Measurements from ENCODE around the gene CYP4F11. TPM values are rescaled to one million over a fixed set of nuclear protein-coding genes. Genes with fewer than 3 reads are reported as not detected.
"Not testable (repeated sequence)": the region's sequence is repeated elsewhere in the genome, so short reads cannot be mapped to it uniquely, and the experiment has no call there.

Gene CYP4F11
- total RNA-seq, 1 donor from 2014 or later, result not detected

- DNase-seq (ENCODE audit: low read depth in 2 of 2), result no peak
These were observed 10.6 kb downstream of the CYP4F11 start for GRCh38 chr19:15923702-15924101.

- DNase-seq (ENCODE audit: low read depth in 2 of 2), result no peak
These were observed 12.3 kb downstream of the CYP4F11 start for GRCh38 chr19:15922021-15922420.

- no peak for DNase-seq (ENCODE audit: low read depth in 2 of 2)
These were observed 15.1 kb downstream of the CYP4F11 start for GRCh38 chr19:15919243-15919642.

GRCh38 chr19:15915109-15915508, 19.2 kb downstream of the CYP4F11 start:
- DNase-seq (ENCODE audit: low read depth in 2 of 2), result no peak

GRCh38 chr19:15913830-15914229, 20.5 kb downstream of the CYP4F11 start:
- DNase-seq (ENCODE audit: low read depth in 2 of 2), result no peak

GRCh38 chr19:15913384-15913783, 20.9 kb downstream of the CYP4F11 start:
- no peak for DNase-seq (ENCODE audit: low read depth in 2 of 2)

GRCh38 chr19:15911599-15912235, 22.6 kb downstream of the CYP4F11 start:
- DNase-seq (ENCODE audit: low read depth in 2 of 2), result no peak

- no peak for DNase-seq (ENCODE audit: low read depth in 2 of 2)
These were observed 29.3 kb downstream of the CYP4F11 start for GRCh38 chr19:15905026-15905425.

- not testable (repeated sequence) for DNase-seq (ENCODE audit: low read depth in 2 of 2)
These were observed 31.4 kb downstream of the CYP4F11 start for GRCh38 chr19:15902898-15903297.

GRCh38 chr19:15902254-15902653, 32.1 kb downstream of the CYP4F11 start:
- DNase-seq (ENCODE audit: low read depth in 2 of 2), result no peak

- no peak for DNase-seq (ENCODE audit: low read depth in 2 of 2)
These were observed 33.8 kb downstream of the CYP4F11 start for GRCh38 chr19:15900504-15900903.

GRCh38 chr19:15900032-15900431, 34.3 kb downstream of the CYP4F11 start:
- not testable (repeated sequence) for DNase-seq (ENCODE audit: low read depth in 2 of 2)

GRCh38 chr19:15899561-15899960, 34.8 kb downstream of the CYP4F11 start:
- DNase-seq (ENCODE audit: low read depth in 2 of 2), result not testable (repeated sequence)

- no peak for DNase-seq (ENCODE audit: low read depth in 2 of 2)
These were observed 36.5 kb downstream of the CYP4F11 start, which contains the start of gene CYP4F2 for GRCh38 chr19:15897738-15898276. CYP4F2 (minus strand) TSS chr19:15898074; CDS start chr19:15897611, 463 bp downstream.

GRCh38 chr19:15897026-15897737, 37.1 kb downstream of the CYP4F11 start:
- no peak for DNase-seq (ENCODE audit: low read depth in 2 of 2)

- no peak for DNase-seq (ENCODE audit: low read depth in 2 of 2)
These were observed 38.4 kb downstream of the CYP4F11 start for GRCh38 chr19:15895876-15896430.

- no peak for DNase-seq (ENCODE audit: low read depth in 2 of 2)
These were observed 40.0 kb downstream of the CYP4F11 start for GRCh38 chr19:15894359-15894758.

- no peak for DNase-seq (ENCODE audit: low read depth in 2 of 2)
These were observed 40.9 kb downstream of the CYP4F11 start for GRCh38 chr19:15893477-15893876.

- no peak for DNase-seq (ENCODE audit: low read depth in 2 of 2)
These were observed 42.3 kb downstream of the CYP4F11 start for GRCh38 chr19:15892012-15892411.

- no peak for DNase-seq (ENCODE audit: low read depth in 2 of 2)
These were observed 42.9 kb downstream of the CYP4F11 start for GRCh38 chr19:15891434-15891833.

- not testable (repeated sequence) for DNase-seq (ENCODE audit: low read depth in 2 of 2)
These were observed 45.0 kb downstream of the CYP4F11 start for GRCh38 chr19:15889339-15889738.

GRCh38 chr19:15885919-15886318, 48.4 kb downstream of the CYP4F11 start:
- DNase-seq (ENCODE audit: low read depth in 2 of 2), result no peak

Measured in lung microvascular endothelial cell (primary cell).